Measurements from ENCODE around the gene JUN. TPM values are rescaled to one million over a fixed set of nuclear protein-coding genes. Genes with fewer than 3 reads are reported as not detected.
A peak's percentile ranks its signal among the peaks of the same experiment; 100 is the strongest.

The JUN gene
- total and polyA plus RNA-seq, 2 donors (not counting 1 experiment from before 2014, with no cell fraction given) = 94.4 to 4,074 TPM

DNA sequence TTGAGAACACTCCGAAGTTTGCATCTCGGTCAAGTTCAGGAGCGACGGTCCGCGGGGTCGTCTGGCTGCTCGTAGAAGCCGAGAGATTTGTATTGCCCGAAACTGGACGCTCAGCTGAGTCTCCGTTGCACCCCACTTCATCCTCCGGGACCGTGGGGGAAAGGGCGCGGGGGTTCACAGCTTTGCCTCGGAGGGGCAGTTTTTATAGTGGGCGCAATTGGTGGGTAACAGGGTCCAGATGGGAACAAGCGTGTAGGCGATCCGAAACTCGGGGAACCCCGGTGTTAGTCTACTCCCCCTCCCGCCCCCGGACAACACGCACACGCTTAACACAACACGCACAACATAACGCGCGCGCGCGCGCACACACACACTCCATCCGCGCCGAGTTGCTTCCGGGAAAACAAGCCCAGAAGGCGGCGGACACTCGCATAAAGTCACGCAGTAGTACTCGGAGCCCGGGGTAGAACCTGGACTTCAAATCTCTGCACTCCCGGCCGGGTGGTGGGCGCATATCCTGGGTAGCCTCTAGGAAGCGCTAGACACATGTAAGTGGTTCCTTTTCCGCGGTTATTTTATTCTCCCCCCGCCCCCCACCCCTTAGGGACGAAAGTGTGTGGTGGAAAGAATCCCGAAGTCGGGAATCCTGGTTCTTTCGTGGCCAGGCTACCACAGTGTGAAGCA is 1.1 kb upstream of the JUN start:
- peak; percentile 96 for DNase-seq
- H2AFZ ChIP-seq (ENCODE audit: insufficient read depth, low read depth, low read length, poor library complexity, severe bottlenecking) = peak overlapping the region; percentile 27
- peak overlapping the region; percentile 100 for H3K9ac ChIP-seq (ENCODE audit: low read length)
- Mint-ChIP-seq H3K4me1 (peaks cover 42% of the 10 kb centered on the region), H3K4me3 (peak overlapping the region; percentile 90), H3K27me3 (no peaks in the 10 kb centered on the region), H3K9me3 (ENCODE audit: insufficient read depth) (peaks cover 4% of the 10 kb centered on the region), H3K27ac (peak overlapping the region; percentile 97)
- TF ChIP-seq, protein P1, sequence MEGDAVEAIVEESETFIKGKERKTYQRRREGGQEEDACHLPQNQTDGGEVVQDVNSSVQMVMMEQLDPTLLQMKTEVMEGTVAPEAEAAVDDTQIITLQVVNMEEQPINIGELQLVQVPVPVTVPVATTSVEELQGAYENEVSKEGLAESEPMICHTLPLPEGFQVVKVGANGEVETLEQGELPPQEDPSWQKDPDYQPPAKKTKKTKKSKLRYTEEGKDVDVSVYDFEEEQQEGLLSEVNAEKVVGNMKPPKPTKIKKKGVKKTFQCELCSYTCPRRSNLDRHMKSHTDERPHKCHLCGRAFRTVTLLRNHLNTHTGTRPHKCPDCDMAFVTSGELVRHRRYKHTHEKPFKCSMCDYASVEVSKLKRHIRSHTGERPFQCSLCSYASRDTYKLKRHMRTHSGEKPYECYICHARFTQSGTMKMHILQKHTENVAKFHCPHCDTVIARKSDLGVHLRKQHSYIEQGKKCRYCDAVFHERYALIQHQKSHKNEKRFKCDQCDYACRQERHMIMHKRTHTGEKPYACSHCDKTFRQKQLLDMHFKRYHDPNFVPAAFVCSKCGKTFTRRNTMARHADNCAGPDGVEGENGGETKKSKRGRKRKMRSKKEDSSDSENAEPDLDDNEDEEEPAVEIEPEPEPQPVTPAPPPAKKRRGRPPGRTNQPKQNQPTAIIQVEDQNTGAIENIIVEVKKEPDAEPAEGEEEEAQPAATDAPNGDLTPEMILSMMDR (IDR thresholded peaks at IDR 0.05) = peak; percentile 53
- no peak for TF ChIP-seq EZH2 (IDR thresholded peaks at IDR 0.05; ENCODE audit: borderline replicate concordance, insufficient read depth, low read depth, low read length, poor library complexity, severe bottlenecking)
- H4K20me1 ChIP-seq (ENCODE audit: control insufficient read depth, insufficient read depth, low read length, poor library complexity, severe bottlenecking) = peaks cover 26% of the 10 kb centered on the region
- H3K4me3 ChIP-seq (ENCODE audit: control extremely low read depth in 1 of 5, extremely low read depth in 1 of 5, insufficient read depth in 1 of 5, low read depth in 2 of 5, low read length in 4 of 5) = peak overlapping the region; percentile 51 to 99 (median 86)
- POLR2A ChIA-PET = interaction anchor here (0.5 to 4.1 kb wide), 19 partner anchors 12 to 908 kb away, joined by 3 to 36 read pairs (median 7); partner anchors contain the start of gene FGGY
- peaks cover 10% of the 10 kb centered on the region for H3K79me2 ChIP-seq (ENCODE audit: control insufficient read depth, insufficient read depth, low read length)
- CTCF ChIA-PET = interaction anchor here (0.6 to 7.0 kb wide), 19 partner anchors 11 to 974 kb away, joined by 3 to 69 read pairs (median 4); partner anchors contain the start of gene FGGY
- ATAC-seq (ENCODE audit: low read depth) = peak; percentile 16
- peaks cover 16 to 27% of the 10 kb centered on the region in 2 donors for H3K4me1 ChIP-seq (ENCODE audit: control insufficient read depth in 2 of 2, insufficient read depth in 2 of 2, low read length in 2 of 2)
- intact Hi-C loops (cut with micrococcal nuclease) = loop anchor here (1.0 to 5.0 kb wide), 13 partner anchors 21 to 914 kb away; partner anchors contain the start of gene MYSM1
- peak overlapping the region; percentile 100 for H3K27ac ChIP-seq (ENCODE audit: low read length in 2 of 2)
- peaks cover 0 to 4% of the 10 kb centered on the region in 2 experiments for H3K36me3 ChIP-seq (replicated peaks in 1 of 2; ENCODE audit: control extremely low read depth in 1 of 2, control insufficient read depth in 1 of 2, extremely low read depth in 1 of 2, insufficient read depth in 2 of 2, low read length in 1 of 2)
- under 1% methylated on average over 46 of the region's 56 CpGs for WGBS (ENCODE audit: insufficient coverage)
- peak overlapping the region; percentile 93 for H3K4me2 ChIP-seq (replicated peaks; ENCODE audit: low read depth, low read length, poor library complexity, severe bottlenecking)
- peaks cover 0 to 7% (median 0%) of the 10 kb centered on the region in 3 donors for H3K9me3 ChIP-seq (ENCODE audit: control extremely low read depth in 1 of 3, control insufficient read depth in 2 of 3, insufficient read depth in 1 of 3, low read length in 2 of 3)
- H3K27me3 ChIP-seq (replicated peaks in 1 of 4; ENCODE audit: control extremely low read depth in 1 of 4, control insufficient read depth in 3 of 4, insufficient read depth in 4 of 4, low read length in 3 of 4) = no peaks in the 10 kb centered on the region
